HuH-7.5 (cell line): ENCODE results near the gene SNX30.

ENCODE experiments used
- DNase-seq: peaks from one replicate; pipeline ENCODE4 v3.0.0; 2011; ENCODE audit warnings: low spot score

The SNX30 gene

GRCh38 chr9:112783551-112783954 lies 33.0 kb downstream of the SNX30 start:
- no peak for DNase-seq

GRCh38 chr9:112784020-112784785 lies 33.6 kb downstream of the SNX30 start:
- DNase-seq: no peak

- DNase-seq: no peak
These were observed 35.4 kb downstream of the SNX30 start for GRCh38 chr9:112785986-112786385.

GRCh38 chr9:112786829-112787520 lies 36.4 kb downstream of the SNX30 start:
- DNase-seq: no peak

- DNase-seq: no peak
These were observed 37.4 kb downstream of the SNX30 start for GRCh38 chr9:112787978-112788377.

GRCh38 chr9:112789473-112789872 lies 38.9 kb downstream of the SNX30 start:
- DNase-seq: no peak

- DNase-seq: no peak
These were observed 39.6 kb downstream of the SNX30 start for GRCh38 chr9:112789891-112790774.

- no peak for DNase-seq
These were observed 42.1 kb downstream of the SNX30 start for GRCh38 chr9:112792670-112793069.

GRCh38 chr9:112793213-112793810 lies 42.8 kb downstream of the SNX30 start:
- DNase-seq: peak; percentile 60

- no peak for DNase-seq
These were observed 44.2 kb downstream of the SNX30 start for GRCh38 chr9:112794731-112795130.

GRCh38 chr9:112795921-112796320 lies 45.4 kb downstream of the SNX30 start:
- DNase-seq: no peak

GRCh38 chr9:112796485-112796884 lies 45.9 kb downstream of the SNX30 start:
- no peak for DNase-seq

GRCh38 chr9:112809351-112809848 lies 58.8 kb downstream of the SNX30 start:
- no peak for DNase-seq

GRCh38 chr9:112809906-112810305 lies 59.3 kb downstream of the SNX30 start:
- DNase-seq: no peak

GRCh38 chr9:112810696-112811490 lies 60.3 kb downstream of the SNX30 start:
- DNase-seq: no peak

GRCh38 chr9:112811518-112811917 lies 61.0 kb downstream of the SNX30 start:
- no peak for DNase-seq

- no peak for DNase-seq
These were observed 65.3 kb downstream of the SNX30 start for GRCh38 chr9:112815868-112816267.

- no peak for DNase-seq
These were observed 67.3 kb downstream of the SNX30 start for GRCh38 chr9:112817860-112818203.

GRCh38 chr9:112819635-112820496 lies 69.3 kb downstream of the SNX30 start:
- peak; percentile 50 for DNase-seq

GRCh38 chr9:112820881-112821280 lies 70.3 kb downstream of the SNX30 start:
- no peak for DNase-seq
